PC-3 (cell line): ENCODE data around the gene SARM1. TPM values are rescaled to one million over a fixed set of nuclear protein-coding genes. Genes with fewer than 3 reads are reported as not detected.

Experiments
- ATAC-seq: fragments of 200-7000 bp; cut with Tn5 transposase; 2 replicates; pipeline ENCODE4 v1.9.1; 2020; ENCODE audit warnings: mild to moderate bottlenecking, moderate library complexity
- BruUV-seq: library from RNA; stranded (reverse); fragments of 400-500 nt; replicated peaks from 2 replicates; lab custom pipeline; 2021; lab: Mats Ljungman, UMichigan
- CTCF ChIA-PET: fragments of 300-600 bp; sonication (Branson Sonifier 250); formaldehyde crosslinking; loops from one replicate; lab custom pipeline; 2022; ENCODE audit warnings: antibody characterized with exemption; lab: Charles Lee
- POLR2A ChIA-PET: fragments of 300-600 bp; sonication (Branson Sonifier 250); formaldehyde crosslinking; loops from one replicate; lab custom pipeline; 2022; ENCODE audit warnings: antibody characterized with exemption; ENCODE audit not compliant: unreplicated experiment; lab: Charles Lee
- DNase-seq: peaks from one replicate; pipeline ENCODE4 v3.0.0-alpha.2; 2015
- H2AFZ ChIP-seq: fragments of 300-600 bp; sonication (generic); 2 replicates; pipeline ENCODE4 v1.6.0; 2016; ENCODE audit warnings: antibody characterized with exemption, low read length
- H3F3A ChIP-seq: fragments of 300-600 bp; sonication (generic); one replicate; pipeline ENCODE4 v1.6.0; 2017; ENCODE audit warnings: antibody characterized with exemption, low read length, control low read depth, mild to moderate bottlenecking; ENCODE audit not compliant: unreplicated experiment
- H3K27ac ChIP-seq: fragments of 300-600 bp; sonication (generic); 2 replicates; pipeline ENCODE4 v1.5.1; 2016; ENCODE audit warnings: mild to moderate bottlenecking, low read length
- H3K27me3 ChIP-seq: fragments of 300-600 bp; sonication (generic); 2 replicates; pipeline ENCODE4 v1.6.1; 2016; ENCODE audit warnings: low read length, mixed read lengths
- H3K36me3 ChIP-seq: fragments of 300-600 bp; sonication (generic); 2 replicates; pipeline ENCODE4 v1.6.1; 2016; ENCODE audit warnings: low read depth, mixed run types, low read length, mixed read lengths
- H3K4me1 ChIP-seq: fragments of 300-600 bp; sonication (generic); 2 replicates; pipeline ENCODE4 v1.5.1; 2016; ENCODE audit warnings: low read length; ENCODE audit not compliant: insufficient read depth
- H3K4me2 ChIP-seq: fragments of 300-600 bp; sonication (generic); 2 replicates; pipeline ENCODE4 v1.6.0; 2016; ENCODE audit warnings: low read length
- H3K4me3 ChIP-seq: fragments of 300-600 bp; sonication (generic); 2 replicates; pipeline ENCODE4 v1.5.1; 2016; ENCODE audit warnings: mild to moderate bottlenecking, low read length, mixed read lengths
- H3K79me2 ChIP-seq: fragments of 300-600 bp; sonication (generic); 2 replicates; pipeline ENCODE4 v1.6.1; 2017; ENCODE audit warnings: low read length, mixed read lengths
- H3K9ac ChIP-seq: fragments of 300-600 bp; sonication (generic); 2 replicates; pipeline ENCODE4 v1.6.0; 2016; ENCODE audit warnings: mild to moderate bottlenecking, low read length
- H3K9me2 ChIP-seq: fragments of 300-600 bp; sonication (generic); replicated peaks from 2 replicates; pipeline ENCODE4 v1.6.1; 2016; ENCODE audit warnings: mixed run types, low read length, mixed read lengths
- H3K9me3 ChIP-seq: fragments of 300-600 bp; sonication (generic); 2 replicates; pipeline ENCODE4 v1.6.1; 2016; ENCODE audit warnings: low read length, mixed read lengths
- H4K20me1 ChIP-seq: fragments of 300-600 bp; sonication (generic); 2 replicates; pipeline ENCODE4 v1.6.1; 2016; ENCODE audit warnings: low read length, mixed read lengths
- EZH2 ChIP-seq: fragments of 300-600 bp; sonication (generic); IDR thresholded peaks from one replicate; pipeline ENCODE4 v1.6.1; 2017; ENCODE audit warnings: antibody characterized with exemption, mild to moderate bottlenecking, low read length; ENCODE audit not compliant: unreplicated experiment
- EZH2phosphoT487 ChIP-seq: fragments of 300-600 bp; sonication (generic); IDR thresholded peaks from 2 replicates; pipeline ENCODE4 v1.6.1; 2018; ENCODE audit warnings: mild to moderate bottlenecking, antibody characterized with exemption, low read length, borderline replicate concordance
- intact Hi-C: fragments of 100-400 bp; cut with micrococcal nuclease; formaldehyde crosslinking; loops from 2 replicates; pipeline ENCODE4 v1.9.0; 2023
- total RNA-seq: library from RNA; depleted of rRNA; stranded (reverse); fragments of >200 nt; gene quantifications from 2 replicates; pipeline ENCODE4 v1.2.3, GENCODE V29; 2014
- TF ChIP-seq, protein P1 (sequence below): fragments of 300-600 bp; sonication (generic); conservative IDR thresholded peaks from 2 replicates; pipeline ENCODE4 v1.5.1; 2017; ENCODE audit warnings: antibody characterized with exemption, low read depth, mild to moderate bottlenecking, low read length

The SARM1 gene
- total RNA-seq, 1 experiment from 2014 or later = 6.7 TPM

DNA sequence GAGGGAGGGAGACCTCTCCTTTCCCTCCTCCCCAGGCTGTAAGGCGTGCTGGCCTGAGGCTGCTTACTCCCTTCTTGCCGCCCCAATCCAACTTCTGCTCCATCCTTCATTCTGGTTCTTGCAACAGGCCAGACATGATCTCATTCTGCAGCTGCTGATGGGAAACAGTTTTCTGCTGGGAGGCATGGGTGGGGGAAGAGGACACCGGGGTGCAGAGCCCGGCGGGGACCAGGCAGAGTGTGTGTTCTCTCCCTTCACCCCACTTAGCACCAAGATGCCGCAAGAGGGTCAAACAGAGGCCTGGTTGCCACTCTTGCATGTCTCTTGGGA is 1.4 kb downstream of the SARM1 start:
- BruUV-seq = no TSS peak
- Histone ChIP-seq H3K9me3 (no peaks in the 10 kb centered on the region), H4K20me1 (no peaks in the 10 kb centered on the region), H3K27ac (no peak overlapping the region), H3K9me2 (no peaks in the 10 kb centered on the region), H3K4me1 (no peaks in the 10 kb centered on the region), H3K36me3 (no peaks in the 10 kb centered on the region), H3K79me2 (no peaks in the 10 kb centered on the region), H2AFZ (no peak overlapping the region), H3F3A (no peaks in the 10 kb centered on the region), H3K27me3 (no peaks in the 10 kb centered on the region), H3K4me3 (no peak overlapping the region), H3K9ac (no peak overlapping the region), H3K4me2 (no peak overlapping the region)
- DNase-seq (no peak), ATAC-seq (no peak)
- CTCF ChIA-PET = no interaction called here
- TF ChIP-seq EZH2 (no peak), EZH2phosphoT487 (no peak)
- TF ChIP-seq, protein P1, sequence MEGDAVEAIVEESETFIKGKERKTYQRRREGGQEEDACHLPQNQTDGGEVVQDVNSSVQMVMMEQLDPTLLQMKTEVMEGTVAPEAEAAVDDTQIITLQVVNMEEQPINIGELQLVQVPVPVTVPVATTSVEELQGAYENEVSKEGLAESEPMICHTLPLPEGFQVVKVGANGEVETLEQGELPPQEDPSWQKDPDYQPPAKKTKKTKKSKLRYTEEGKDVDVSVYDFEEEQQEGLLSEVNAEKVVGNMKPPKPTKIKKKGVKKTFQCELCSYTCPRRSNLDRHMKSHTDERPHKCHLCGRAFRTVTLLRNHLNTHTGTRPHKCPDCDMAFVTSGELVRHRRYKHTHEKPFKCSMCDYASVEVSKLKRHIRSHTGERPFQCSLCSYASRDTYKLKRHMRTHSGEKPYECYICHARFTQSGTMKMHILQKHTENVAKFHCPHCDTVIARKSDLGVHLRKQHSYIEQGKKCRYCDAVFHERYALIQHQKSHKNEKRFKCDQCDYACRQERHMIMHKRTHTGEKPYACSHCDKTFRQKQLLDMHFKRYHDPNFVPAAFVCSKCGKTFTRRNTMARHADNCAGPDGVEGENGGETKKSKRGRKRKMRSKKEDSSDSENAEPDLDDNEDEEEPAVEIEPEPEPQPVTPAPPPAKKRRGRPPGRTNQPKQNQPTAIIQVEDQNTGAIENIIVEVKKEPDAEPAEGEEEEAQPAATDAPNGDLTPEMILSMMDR = no peak
- intact Hi-C loops = no loop called here
- POLR2A ChIA-PET = no interaction called here

DNA sequence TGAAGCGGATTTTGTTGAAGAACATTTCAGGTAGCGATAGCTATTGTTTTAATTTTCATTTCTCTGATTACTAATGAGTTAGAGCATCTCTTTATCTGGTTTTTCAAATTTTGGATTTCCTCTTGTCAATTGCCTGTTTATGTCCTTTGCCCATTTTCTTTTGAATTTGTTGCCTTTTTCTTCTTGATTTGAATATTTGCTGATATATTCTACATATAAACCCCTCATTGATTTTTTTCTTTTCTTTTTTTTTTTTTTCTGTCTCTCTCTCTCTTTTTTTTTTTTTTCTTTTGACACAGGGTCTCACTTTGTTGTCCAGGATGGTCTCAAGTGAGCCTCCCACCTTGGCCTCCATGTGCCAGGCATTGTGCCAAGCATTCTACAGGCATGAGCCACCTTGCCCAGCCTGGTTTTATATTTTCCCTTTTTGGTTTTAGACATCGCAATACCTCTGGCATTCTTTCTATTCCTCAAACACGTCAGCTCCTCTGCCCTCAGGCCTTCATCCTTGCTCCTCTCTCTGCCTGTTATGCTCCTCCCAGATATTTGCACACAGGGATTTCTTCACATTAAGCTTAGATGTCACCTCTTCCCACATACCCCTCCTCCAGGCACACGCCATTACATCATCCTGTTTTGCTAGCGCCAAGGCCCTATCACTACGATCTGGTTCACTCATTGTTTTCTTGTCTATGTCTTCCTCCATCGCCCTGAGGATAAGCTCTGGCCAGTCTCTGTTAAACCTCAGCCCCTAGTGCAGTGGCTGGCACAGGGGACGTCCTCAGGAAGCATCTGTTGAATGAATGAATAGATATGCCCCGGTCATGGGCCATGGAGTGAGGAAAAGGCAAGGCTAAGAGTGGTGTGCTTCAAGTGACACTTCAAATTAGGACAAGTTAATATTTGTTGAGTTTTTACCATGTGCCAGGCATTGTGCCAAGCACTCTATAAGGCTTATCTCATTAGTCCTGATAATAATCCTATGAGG is 8.6 kb downstream of the SARM1 start:
- Histone ChIP-seq H3K36me3 (no peaks in the 10 kb centered on the region), H3K4me1 (peaks cover 18% of the 10 kb centered on the region), H3K4me3 (no peak overlapping the region), H3K79me2 (no peaks in the 10 kb centered on the region), H3K4me2 (peak overlapping the region; percentile 51), H3K9me3 (no peaks in the 10 kb centered on the region), H3K9me2 (no peaks in the 10 kb centered on the region), H2AFZ (no peak overlapping the region), H3F3A (no peaks in the 10 kb centered on the region), H3K9ac (no peak overlapping the region), H3K27me3 (no peaks in the 10 kb centered on the region), H4K20me1 (no peaks in the 10 kb centered on the region), H3K27ac (no peak overlapping the region)
- intact Hi-C loops = no loop called here
- ChIA-PET CTCF (no interaction called here), POLR2A (no interaction called here)
- peak; percentile 88 for DNase-seq
- peak; percentile 8; the same call in 1 of the 2 replicates for ATAC-seq
- TF ChIP-seq EZH2phosphoT487 = no peak
- TF ChIP-seq, protein P1 = no peak
- no TSS peak for BruUV-seq

DNA sequence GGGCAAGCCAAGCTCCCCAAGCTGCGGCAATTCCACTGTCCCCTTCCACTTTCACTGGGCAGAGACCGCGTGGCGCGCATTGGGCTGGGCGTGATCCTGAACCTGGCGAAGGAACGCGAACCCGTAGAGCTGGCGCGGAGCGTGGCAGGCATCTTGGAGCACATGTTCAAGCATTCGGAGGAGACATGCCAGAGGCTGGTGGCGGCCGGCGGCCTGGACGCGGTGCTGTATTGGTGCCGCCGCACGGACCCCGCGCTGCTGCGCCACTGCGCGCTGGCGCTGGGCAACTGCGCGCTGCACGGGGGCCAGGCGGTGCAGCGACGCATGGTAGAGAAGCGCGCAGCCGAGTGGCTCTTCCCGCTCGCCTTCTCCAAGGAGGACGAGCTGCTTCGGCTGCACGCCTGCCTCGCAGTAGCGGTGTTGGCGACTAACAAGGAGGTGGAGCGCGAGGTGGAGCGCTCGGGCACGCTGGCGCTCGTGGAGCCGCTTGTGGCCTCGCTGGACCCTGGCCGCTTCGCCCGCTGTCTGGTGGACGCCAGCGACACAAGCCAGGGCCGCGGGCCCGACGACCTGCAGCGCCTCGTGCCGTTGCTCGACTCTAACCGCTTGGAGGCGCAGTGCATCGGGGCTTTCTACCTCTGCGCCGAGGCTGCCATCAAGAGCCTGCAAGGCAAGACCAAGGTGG is 9.8 kb downstream of the SARM1 start:
- intact Hi-C loops = no loop called here
- no peak overlapping the region for H3K4me2 ChIP-seq
- TF ChIP-seq, protein P1 = no peak
- TF ChIP-seq EZH2 (no peak), EZH2phosphoT487 (no peak)
- CTCF ChIA-PET = no interaction called here
- no peaks in the 10 kb centered on the region for H3K9me3 ChIP-seq
- no peaks in the 10 kb centered on the region for H3K27me3 ChIP-seq
- no TSS peak for BruUV-seq
- DNase-seq (no peak), ATAC-seq (no peak)
- peaks cover 22% of the 10 kb centered on the region for H3K4me1 ChIP-seq
- no peak overlapping the region for H3K9ac ChIP-seq
- no peaks in the 10 kb centered on the region for H3K9me2 ChIP-seq
- H3K79me2 ChIP-seq = peaks cover 7% of the 10 kb centered on the region; the same call in 1 of the 2 replicates
- no peak overlapping the region for H3K4me3 ChIP-seq
- H2AFZ ChIP-seq = no peak overlapping the region
- no peaks in the 10 kb centered on the region for H3F3A ChIP-seq
- POLR2A ChIA-PET = no interaction called here
- H4K20me1 ChIP-seq = no peaks in the 10 kb centered on the region
- H3K27ac ChIP-seq = no peak overlapping the region
- H3K36me3 ChIP-seq = no peaks in the 10 kb centered on the region
